Measurements from ENCODE around the gene DCDC2C. TPM values are rescaled to one million over a fixed set of nuclear protein-coding genes. Genes with fewer than 3 reads are reported as not detected.
"Not testable (repeated sequence)": the region's sequence is repeated elsewhere in the genome, so short reads cannot be mapped to it uniquely, and the experiment has no call there.

Gene DCDC2C
- polyA plus RNA-seq (ENCODE audit: insufficient read length in 4 of 4) = 1 to 10 TPM in 2 of 4 donors, under 1 TPM in 2; 0.32 to 2.6 (median 0.99) TPM

- no peak for DNase-seq (ENCODE audit: low read depth in 4 of 4, low spot score in 3 of 4)
Measured at GRCh38 chr2:3703236-3703756, at the start of gene DCDC2C. TSS of gene DCDC2C (plus strand) at chr2:3703575. CDS start at chr2:3703752, 177 bp downstream.

GRCh38 chr2:3654011-3654410 lies 49.4 kb upstream of the DCDC2C start:
- no peak for DNase-seq (ENCODE audit: low read depth in 4 of 4, low spot score in 3 of 4)

DNA sequence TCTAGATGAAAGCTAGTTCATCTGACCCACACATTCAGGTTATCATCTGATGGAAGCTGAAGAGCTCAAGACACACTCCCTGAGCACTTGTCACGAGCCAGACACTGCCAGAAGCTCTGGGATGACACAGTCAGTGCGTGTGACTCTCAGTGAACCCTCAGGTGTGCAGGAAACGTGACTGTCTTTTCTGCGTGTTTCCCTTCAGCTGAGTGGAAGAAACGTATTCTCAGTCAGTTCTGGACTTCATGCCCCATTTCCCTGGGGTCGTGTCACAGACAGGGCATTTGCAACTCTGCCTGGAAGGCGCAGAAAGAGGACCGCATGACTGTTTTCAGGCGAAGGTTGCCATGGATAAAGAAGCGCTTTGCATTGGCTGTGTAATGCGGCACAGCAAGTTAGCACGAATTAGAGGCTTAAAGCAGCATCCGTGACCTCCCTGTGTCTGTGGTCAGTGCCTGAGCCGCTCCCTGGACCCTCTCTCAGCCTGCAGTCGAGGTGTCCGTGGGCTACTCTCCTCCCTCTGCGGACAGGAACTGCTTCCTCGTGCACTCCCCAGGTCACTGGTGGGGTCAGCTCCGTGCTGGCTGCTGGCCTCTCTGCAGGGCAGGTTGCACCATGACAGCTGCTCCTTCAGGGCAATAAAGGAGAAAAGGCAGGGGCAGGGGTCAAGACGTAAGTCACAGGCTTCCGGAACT lies 48.7 kb upstream of the DCDC2C start:
- no peak for DNase-seq (ENCODE audit: low read depth in 4 of 4, low spot score in 3 of 4)

DNA sequence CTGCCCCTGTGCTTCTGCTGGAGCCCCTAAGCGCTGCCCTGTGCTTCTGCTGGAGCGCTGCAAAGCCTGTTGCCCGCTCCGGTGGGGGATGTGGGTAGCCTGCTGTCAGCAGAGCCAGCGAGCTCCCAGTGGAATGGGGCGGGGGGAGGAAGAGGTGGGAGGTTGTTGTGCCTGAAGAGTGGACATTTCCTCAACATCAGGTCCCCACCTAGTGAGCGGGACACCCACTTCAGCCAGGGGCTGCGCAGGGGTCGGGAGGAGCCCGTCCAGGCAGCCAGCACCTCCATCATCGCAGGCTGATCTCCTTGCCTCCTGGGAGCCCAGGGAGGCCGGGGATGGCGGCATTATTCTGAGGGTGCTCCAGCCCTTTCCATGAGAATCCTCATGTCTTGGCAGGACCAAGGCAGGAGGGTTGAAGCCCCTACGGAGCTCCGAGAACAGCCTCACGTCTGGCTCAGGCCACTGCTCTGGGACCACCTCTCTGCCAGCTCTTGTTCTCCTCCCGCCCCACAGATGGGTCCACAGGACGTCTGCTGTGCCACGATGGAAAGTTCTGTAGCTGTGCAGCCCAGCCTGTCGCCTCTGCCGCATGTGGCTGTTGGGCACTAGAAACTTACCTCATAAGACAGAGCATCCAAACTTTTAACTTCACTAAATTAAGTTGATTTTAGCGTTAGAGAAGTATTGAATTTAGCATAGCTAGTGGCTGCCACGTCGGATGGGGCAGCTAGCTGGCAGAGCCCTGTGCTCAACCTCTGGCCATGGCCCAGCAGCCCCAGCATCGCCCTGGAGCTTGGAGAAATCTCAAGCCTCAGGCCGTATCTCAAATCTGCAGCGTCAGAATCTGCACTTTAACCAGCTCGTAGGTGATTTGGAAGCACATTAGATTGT lies 47.3 kb upstream of the DCDC2C start:
- DNase-seq (ENCODE audit: low read depth in 4 of 4, low spot score in 3 of 4) = no peak

DNA sequence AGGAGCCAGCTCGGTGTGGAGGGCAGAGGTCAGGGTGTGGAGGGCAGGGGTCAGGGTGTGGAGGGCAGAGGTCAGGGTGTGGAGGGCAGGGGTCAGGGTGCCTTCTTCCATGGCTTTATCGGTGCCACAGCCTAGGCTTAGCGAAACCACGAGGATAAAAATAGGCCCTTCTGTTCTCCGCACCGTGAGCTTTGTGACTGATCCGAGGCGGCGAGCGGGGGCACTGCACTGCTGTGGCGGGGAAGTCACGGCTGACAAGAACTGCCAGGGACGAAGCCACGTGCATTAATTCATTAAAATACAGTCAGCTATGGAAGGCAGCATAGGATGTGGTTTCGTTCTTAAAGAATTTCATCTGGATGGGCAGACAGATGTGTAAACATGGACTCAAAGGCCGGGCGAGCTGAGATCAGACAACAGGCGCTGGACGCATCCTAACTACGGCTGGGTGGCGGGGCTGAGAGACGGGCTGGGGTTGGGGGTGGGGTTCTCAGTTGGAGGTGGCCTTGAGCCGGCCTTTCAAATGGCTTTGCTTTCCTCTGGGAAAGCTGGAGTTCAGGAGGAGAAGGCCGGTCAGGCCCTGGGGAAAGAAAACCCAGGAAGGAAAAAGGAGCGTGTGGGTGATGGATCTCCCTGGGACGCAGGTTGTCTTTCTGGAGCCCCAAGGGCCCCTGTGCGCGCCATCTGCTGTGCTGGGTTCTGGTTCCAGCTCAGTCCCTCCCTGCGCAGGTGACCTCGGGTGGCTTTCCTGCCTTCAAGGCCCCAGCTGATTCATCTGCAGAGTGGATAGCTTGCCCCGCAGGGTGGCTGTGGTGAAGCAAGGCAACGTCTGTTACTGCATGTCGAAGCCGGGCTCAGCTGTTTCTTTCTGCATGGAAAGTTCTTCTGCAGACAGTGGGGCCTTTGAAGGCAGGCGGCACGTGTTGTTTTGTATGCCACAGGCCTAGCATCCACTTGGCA lies 46.3 kb upstream of the DCDC2C start:
- DNase-seq (ENCODE audit: low read depth in 4 of 4, low spot score in 3 of 4) = peak in 1 of 4 donors; percentile 29

- no peak for DNase-seq (ENCODE audit: low read depth in 4 of 4, low spot score in 3 of 4)
Measured at GRCh38 chr2:3657881-3658280, 45.5 kb upstream of the DCDC2C start, which contains the start of gene ALLC. TSS of gene ALLC (plus strand) at chr2:3658200. CDS start at chr2:3671158, 12,958 bp downstream.

- DNase-seq (ENCODE audit: low read depth in 4 of 4, low spot score in 3 of 4) = no peak
Measured at GRCh38 chr2:3659447-3660432, 43.6 kb upstream of the DCDC2C start.

GRCh38 chr2:3660640-3661039 lies 42.7 kb upstream of the DCDC2C start:
- not testable (repeated sequence) for DNase-seq (ENCODE audit: low read depth in 4 of 4, low spot score in 3 of 4)

GRCh38 chr2:3661149-3661660 lies 42.2 kb upstream of the DCDC2C start:
- DNase-seq (ENCODE audit: low read depth in 4 of 4, low spot score in 3 of 4) = no peak

DNA sequence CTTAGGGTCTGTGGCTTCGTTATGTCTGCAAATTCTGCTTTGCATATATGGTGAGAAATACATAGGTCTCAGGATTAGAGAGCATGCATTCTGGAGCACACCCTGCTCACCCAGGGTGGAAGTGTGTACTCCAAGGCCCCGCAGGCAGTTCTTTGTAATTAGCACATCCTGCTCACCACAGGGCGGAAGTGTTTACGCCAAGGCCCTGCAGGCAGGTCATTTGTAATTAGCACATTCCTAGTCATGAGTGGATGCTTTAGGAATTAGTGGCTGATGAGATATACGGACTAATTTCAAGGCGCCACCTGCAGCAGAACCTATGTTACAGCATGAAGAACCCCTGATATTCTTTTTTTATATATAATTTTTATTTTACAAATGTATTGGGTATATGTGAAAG lies 41.1 kb upstream of the DCDC2C start:
- DNase-seq (ENCODE audit: low read depth in 4 of 4, low spot score in 3 of 4) = no peak

GRCh38 chr2:3664118-3664517 lies 39.3 kb upstream of the DCDC2C start:
- DNase-seq (ENCODE audit: low read depth in 4 of 4, low spot score in 3 of 4) = no peak

DNA sequence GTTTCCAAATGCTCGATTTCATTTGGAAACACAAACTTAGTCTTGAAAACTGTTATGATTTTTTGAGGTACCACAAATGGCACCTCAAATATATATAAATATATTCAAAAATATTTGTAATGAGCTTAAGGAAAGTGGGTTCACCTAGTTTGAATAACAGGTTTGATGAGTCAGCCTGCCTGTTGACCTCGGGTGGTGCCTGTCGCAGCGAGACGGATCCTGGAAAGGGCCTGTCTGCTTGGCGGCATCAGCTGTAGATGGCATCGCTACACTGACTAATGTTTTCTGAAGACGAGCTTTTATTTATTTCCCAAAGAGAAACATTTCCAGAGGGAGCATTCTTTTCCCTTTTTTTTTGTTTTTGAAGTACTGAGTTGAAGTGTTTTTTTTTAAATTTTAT lies 38.5 kb upstream of the DCDC2C start:
- DNase-seq (ENCODE audit: low read depth in 4 of 4, low spot score in 3 of 4) = no peak

DNA sequence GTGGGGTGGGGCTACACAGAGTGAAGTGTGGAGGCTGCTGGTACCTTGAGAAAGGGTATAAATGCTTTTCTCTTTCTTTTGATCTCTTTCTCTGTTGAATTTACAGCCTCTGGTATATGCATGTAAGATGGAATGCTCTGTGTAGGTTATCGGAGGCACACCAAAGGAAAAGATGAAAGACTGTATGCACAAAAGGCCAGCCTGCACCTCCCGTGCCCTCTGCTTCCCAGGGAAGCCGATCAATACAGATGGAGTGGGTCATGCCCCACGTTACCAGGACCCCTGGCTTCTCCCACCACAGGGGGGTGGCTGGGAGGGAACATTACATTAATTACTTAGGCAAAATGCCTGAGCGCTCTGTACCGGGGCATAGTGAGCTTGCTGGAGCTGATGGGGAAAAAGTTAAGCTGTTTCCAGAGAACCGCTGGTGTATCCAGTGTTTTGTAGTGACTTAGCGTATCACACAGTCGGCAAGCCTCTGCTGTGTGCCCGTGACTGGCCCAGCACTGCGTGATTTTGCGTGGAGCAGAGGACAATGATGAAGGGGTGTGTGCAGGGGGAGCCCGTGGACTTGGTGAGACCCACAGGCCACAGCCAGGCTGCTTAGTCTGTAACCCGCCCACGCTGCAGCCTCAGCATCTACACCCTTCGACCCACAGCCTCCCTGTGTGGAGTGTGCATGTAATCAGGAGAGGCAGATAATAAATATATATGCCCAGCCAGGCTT lies 37.3 kb upstream of the DCDC2C start:
- DNase-seq (ENCODE audit: low read depth in 4 of 4, low spot score in 3 of 4) = no peak

DNA sequence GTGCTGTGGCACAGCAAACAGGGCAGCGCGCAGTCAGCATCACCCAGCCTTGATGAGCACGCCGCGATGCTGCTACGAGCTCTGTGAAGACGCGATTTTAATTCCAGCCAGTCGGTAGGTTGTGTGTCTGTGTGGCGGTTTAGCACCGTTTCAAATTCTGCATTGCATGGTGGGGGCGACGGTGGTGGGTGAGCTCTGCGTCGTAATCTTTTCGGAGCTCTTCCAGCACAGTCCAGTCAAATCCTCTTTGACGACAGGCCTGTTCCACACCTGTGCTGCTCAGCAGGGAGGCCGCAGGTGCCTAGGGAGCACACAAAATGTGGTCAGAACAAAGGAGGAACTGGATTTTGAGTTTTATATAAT lies 36.8 kb upstream of the DCDC2C start:
- no peak for DNase-seq (ENCODE audit: low read depth in 4 of 4, low spot score in 3 of 4)

DNA sequence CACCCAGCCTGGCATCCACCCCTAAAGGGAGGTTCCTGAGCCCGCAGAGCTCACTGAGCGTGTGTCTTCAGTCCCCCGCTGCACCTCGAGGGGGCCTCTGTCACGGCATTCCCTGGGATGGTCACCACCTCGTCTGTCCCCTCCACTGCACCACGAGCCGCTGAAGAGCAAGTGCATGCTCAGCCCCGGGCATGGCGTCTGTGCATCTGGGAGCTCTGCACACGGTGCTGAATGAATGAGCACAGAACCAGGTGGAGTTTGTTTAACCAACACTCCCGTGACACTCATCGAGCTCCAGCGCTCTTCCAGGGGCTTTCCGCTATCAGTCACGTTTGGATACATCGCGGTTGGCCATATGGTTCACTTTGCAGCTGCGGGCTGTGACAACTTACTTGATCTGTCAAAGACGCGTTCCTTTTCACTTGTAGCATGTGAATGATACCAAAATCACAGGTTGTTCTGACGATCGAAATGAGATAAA lies 36.2 kb upstream of the DCDC2C start:
- no peak for DNase-seq (ENCODE audit: low read depth in 4 of 4, low spot score in 3 of 4)

- no peak for DNase-seq (ENCODE audit: low read depth in 4 of 4, low spot score in 3 of 4)
Measured at GRCh38 chr2:3669656-3670055, 33.7 kb upstream of the DCDC2C start.

GRCh38 chr2:3670376-3670775 lies 33.0 kb upstream of the DCDC2C start:
- DNase-seq (ENCODE audit: low read depth in 4 of 4, low spot score in 3 of 4) = no peak

GRCh38 chr2:3670941-3671340 lies 32.4 kb upstream of the DCDC2C start:
- DNase-seq (ENCODE audit: low read depth in 4 of 4, low spot score in 3 of 4) = no peak

Data from left renal pelvis (tissue), 4 donors.